Epithelial cell of prostate (primary cell): ENCODE measurements around the gene RNF187.
"Not testable (repeated sequence)": the region's sequence is repeated elsewhere in the genome, so short reads cannot be mapped to it uniquely, and the experiment has no call there.

Experiments used
- DNase-seq: peaks from one replicate; pipeline ENCODE4 v3.0.0-alpha.2; 2011; ENCODE audit warnings: low read depth, low spot score
- H3K27ac ChIP-seq: fragments of 450-650 bp; 2 replicates; pipeline ENCODE4 v1.5.1; 2017; ENCODE audit warnings: mild to moderate bottlenecking

The RNF187 gene

DNA sequence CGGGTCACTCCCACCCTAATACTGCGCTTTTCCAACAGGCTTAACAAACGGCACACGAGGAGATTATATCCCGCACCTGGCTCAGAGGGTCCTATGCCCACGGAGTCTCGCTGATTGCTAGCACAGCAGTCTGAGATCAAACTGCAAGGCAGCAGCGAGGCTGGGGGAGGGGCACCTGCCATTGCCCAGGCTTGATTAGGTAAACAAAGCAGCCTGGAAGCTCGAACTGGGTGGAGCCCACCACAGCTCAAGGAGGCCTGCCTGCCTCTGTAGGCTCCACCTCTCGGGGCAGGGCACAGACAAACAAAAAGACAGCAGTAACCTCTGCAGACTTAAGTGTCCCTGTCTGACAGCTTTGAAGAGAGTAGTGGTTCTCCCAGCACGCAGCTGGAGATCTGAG is 18.8 kb downstream of the RNF187 start:
- DNase-seq, H3K27ac ChIP-seq: not testable (repeated sequence)

- H3K27ac ChIP-seq, result no peak overlapping the region
- DNase-seq, result no peak
Measured at GRCh38 chr1:228507961-228508652, 20.9 kb downstream of the RNF187 start.

DNA sequence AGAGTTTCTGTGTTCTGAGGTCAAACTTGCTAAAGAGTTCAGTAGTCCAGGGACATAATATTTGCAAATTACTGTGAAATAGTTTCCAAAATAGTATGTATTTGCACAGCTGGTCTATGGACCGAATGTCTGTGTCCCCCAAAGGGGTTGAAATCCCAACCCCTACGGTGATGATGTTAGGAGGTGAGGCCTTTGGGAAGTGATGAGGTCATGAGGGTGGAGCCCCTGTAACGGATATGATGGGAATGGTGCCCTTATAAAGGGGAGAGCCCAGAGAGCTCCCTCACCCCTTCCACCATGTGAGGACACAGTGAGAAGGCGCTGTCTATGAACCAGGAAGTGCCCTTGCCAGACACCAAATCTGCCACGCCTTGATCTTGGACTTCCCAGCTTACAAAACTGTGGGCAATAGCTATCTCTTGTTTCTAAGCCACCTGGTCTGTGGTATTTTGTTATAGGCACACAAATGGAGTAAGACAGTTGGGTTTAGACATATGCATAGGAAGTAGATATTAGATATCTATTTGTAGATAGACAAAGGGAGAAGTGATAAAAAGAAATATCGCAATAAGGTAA is 21.7 kb downstream of the RNF187 start:
- DNase-seq, result no peak
- H3K27ac ChIP-seq, result no peak overlapping the region

DNA sequence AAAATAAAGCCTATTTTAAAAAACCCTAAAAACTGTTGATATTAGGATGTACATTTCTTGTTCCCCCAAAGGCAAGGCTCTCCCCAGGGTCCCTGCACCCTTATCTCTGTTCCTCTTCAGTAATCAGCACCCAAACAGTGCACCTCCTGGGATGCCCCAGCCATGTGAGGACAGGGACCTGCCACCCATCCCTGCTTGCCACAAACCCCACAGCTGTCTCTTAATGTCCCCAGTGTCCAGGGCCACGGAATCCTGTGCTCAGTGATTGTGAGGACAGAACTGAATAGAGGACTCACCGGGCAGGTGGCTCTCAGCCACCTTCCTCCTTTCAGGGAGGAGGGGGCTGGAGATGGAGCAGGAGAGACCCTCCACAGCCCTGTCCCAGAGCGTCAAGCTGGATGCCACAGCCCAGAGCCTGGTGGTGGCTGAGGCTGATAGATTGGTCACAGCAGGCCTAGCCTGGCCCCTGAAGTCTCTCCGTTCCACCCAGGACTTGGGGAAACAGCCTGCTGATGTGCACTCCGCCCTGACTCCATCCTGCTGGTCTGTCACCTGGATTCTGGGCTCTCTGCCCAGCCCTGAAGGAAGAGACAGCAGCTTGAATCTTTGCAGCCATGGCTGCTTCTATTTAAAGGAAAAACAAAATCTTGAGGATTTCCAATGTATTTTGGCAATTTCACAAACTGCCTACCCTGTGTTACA is 23.1 kb downstream of the RNF187 start:
- DNase-seq, result no peak

DNA sequence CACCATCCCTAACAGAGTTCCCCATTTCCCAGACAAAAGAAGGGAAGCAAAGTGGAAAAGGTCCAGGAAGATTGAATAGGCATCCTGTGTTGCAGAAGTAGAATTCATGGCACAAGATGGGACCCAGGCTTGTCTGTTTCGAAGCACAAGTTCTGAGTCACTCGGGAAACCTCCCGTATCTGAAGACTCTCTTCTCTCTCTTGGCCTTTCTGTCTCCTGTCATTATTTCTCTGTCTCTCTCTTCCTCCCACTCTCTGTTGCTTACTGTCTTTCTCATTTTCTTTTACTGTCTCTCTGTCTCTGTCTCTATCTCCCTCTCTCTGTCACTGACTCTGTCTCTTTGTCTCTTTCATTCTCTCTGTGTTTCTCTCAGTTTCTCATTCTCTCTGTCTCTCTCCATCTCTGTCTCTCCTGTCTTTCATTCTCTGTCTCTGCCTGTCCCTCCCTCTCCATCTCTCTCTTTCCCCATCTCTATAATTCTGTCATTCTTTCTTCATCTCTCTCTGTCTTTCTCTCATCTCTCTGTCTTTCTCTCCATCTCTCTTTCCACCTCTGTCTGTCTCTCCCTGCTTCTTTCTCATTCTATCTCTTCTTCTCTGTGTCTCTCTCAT is 23.7 kb downstream of the RNF187 start:
- no peak overlapping the region for H3K27ac ChIP-seq
- DNase-seq, result no peak

More for the DNA sequence above, 23.1 kb downstream of the RNF187 start:
- no peak overlapping the region for H3K27ac ChIP-seq

DNA sequence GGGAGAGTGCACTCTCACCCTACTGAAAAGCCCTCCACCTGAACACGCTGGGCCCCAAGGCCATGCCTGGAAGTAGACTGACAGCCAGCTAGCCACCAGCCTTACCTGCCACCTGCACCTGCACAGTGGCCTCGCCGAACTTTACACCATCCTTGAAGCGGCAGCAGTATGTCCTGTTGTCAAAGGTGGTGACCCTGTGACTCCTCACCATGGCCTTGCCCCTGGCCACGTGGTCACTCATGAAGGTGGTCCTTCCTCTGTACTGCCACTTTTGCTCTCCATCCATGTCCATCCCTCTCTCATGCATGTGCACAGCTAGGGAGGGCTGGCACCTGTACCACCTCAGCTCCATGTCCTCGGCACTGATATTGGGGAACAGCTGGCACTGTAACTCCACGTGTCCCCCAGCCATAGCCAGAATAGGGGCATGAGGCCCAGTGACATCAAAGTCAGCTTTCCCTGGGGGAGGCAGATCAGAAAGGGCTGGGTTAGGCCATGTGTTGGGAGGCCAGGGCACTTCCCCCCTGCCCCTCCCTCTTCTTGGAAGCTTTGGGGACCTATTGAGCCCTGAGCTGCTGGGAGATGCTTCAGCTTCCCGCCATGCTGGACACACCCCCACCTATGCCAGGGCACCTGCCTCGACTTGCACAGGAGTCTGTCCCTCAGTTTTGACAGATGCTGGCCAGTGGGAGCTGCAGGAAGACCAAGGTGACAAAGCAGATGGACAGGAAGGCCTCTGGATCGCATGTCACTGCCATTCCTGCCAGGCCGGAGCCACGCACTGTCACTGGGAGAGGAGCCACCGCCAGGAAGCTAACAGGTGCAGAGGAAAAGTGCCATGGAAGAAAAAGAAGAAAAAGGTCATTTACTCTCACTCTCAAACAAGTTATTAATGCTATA is 24.6 kb downstream of the RNF187 start:
- no peak overlapping the region for H3K27ac ChIP-seq
- DNase-seq, result no peak

DNA sequence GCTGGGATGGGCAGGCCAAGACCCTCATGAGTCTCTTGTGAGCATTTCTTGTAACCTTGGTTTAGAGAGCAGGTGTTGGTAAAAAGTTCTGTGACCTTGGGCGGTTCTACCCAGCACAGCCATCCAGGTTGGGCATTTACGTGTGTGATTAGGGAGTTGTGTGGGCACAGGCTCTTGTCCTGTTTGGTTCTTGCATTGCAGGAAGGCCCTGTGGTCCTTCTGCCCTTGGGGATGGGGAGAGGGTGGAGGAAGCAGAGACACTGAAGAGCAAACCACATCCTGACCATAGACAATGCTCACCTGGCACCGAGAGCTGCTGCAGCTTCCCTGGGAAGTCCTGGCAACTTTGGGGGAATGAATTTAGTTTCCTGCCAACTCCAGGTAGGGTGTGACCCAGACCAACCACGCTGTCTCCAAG is 25.6 kb downstream of the RNF187 start:
- H3K27ac ChIP-seq, result no peak overlapping the region
- no peak for DNase-seq

DNA sequence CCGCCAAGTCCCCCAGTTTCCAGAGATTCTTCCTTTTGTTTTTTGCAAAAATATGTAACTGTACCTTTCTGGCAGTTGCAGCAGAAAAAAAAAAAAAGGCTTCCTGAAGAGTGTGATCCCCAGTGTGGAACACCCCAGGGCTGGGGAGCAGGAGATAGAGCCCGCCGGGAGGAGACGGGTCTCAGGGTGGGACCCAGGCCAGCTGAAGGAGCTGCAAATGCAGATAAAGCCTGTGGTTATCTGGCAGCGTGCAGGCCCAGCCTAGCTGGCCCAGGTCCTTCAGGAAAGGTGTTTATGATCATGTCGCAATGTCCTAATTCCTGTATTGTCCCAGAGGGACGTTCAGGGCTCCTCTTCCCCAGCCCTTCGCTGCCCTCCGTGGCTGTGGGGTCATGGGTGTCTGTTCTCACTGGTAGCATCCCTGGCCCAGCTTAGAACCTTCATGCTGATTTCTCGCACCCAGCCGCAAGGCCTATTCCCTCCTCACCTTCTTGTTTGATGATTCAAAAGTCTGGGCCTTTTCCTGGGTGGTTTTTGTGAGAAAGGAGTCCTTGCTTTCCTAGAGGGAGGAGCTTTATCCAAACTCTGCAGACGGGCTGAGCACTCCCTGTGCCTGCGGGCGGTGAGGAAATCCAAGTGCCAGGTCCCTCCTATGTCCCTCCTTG is 26.2 kb downstream of the RNF187 start:
- H3K27ac ChIP-seq, result no peak overlapping the region
- DNase-seq, result no peak

- H3K27ac ChIP-seq, result no peak overlapping the region
- no peak for DNase-seq
Measured at GRCh38 chr1:228514421-228514820, 27.2 kb downstream of the RNF187 start.

- no peak for DNase-seq
Measured at GRCh38 chr1:228515200-228515834, 28.1 kb downstream of the RNF187 start.

DNA sequence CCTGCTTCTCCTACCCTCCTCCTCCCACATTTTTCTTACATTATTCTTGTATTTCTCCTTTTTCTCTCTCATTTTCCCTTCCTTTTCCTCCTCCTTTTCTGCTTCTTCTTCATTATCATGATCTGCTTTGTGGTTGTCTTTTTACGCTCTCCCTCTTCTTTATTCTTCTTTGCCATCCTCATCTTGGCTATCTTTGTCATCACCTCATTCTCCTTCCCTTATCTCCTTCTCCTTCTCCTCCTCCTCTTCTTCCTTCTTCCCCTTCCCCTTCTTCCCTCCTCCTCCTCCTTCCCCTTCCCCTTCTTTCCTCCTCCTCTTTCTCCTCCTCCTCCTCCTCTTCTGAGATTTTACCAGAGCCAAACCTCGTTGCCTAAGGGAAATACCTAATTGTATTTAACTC is 30.5 kb downstream of the RNF187 start:
- no peak overlapping the region for H3K27ac ChIP-seq
- no peak for DNase-seq

More at GRCh38 chr1:228515200-228515834, 28.1 kb downstream of the RNF187 start:
- no peak overlapping the region for H3K27ac ChIP-seq

GRCh38 chr1:228527596-228527995 is 40.4 kb downstream of the RNF187 start:
- no peak overlapping the region for H3K27ac ChIP-seq
- DNase-seq, result no peak

- no peak for DNase-seq
- no peak overlapping the region for H3K27ac ChIP-seq
Measured at GRCh38 chr1:228528612-228529011, 41.4 kb downstream of the RNF187 start.

DNA sequence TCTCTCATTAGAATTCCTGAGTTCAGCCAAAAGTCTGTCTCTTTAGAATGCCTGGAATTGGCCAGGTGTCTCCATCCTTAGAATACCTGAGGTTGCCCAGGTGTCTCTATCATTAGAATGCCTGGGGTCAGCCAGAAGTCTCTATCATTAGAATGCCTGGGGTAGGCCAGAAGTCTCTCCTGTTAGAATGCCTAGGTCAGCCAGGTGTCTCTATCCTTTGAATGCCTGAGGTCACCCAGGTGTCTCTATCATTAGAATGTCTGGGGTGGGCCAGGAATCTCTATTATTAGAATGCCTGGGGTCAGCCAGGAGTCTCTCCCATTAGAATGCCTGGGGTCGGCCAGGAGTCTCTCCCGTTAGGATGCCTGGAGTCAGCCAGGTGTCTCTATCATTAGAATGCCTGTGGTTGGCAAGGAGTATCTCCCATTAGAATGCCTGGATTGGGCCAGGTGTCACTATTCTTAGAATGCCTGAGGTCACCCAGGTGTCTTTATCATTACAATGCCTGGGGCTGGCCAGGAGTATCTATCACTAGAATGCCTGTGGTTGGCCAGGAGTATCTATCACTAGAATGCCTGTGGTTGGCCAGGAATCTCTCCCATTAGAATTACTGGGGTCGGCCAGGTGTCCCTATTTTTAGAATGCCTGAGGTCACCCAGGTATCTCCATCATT is 43.0 kb downstream of the RNF187 start:
- DNase-seq, result no peak
- H3K27ac ChIP-seq, result no peak overlapping the region

DNA sequence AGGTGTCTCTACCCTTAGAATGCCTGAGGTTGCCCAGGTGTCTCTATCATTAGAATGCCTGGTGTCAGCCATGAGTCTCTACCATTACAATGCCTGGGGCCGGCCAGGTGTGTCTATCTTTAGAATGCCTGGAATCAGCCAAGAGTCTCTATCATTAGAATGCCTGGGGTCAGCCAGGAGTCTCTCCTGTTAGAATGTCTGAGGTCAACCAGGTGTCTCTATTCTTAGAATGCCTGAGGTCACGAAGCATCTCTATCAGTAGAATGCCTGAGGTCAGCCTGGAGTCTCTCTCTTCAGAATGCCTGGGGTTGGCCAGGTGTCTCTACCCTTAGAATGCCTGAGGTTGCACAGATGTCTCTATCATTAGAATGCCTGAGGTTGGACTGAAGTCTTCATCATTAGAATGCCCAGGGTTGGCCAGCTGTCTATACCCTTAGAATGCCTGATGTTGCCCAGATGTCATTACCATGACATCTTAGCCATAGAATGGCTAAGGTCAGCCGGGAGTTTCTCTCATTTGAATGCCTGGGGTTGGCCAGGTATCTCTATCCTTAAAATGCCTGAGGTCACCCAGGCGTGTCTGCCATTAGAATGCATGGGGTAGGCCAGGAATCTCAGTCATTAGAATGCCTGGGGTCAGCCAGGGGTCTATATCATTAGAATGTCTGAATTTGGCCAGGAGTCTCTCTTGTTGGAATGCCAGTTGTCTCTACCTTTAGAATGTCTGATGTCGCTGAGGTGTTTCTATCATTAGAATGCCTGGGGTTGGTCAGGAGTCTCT is 44.0 kb downstream of the RNF187 start:
- no peak overlapping the region for H3K27ac ChIP-seq
- DNase-seq, result no peak

DNA sequence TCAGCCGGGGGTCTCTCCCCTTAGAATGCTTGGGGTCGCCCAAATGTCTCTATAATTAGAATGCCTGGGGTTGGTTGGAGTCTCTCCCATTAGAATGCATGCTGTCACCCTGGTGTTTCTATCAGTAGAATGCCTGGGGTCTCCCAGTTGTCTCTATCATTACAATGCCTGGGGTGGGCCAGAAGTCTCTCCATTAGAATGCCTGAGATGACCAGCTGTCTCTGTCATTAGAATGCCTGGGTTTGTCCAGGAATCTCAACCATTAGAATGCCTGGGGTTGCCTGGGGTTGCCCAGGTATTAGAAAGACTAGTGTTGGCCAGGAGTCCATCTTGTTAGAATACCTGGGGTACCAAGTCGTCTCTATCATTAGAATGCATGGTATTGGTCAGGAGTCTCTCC is 51.6 kb downstream of the RNF187 start:
- H3K27ac ChIP-seq, result no peak overlapping the region
- DNase-seq, result no peak

DNA sequence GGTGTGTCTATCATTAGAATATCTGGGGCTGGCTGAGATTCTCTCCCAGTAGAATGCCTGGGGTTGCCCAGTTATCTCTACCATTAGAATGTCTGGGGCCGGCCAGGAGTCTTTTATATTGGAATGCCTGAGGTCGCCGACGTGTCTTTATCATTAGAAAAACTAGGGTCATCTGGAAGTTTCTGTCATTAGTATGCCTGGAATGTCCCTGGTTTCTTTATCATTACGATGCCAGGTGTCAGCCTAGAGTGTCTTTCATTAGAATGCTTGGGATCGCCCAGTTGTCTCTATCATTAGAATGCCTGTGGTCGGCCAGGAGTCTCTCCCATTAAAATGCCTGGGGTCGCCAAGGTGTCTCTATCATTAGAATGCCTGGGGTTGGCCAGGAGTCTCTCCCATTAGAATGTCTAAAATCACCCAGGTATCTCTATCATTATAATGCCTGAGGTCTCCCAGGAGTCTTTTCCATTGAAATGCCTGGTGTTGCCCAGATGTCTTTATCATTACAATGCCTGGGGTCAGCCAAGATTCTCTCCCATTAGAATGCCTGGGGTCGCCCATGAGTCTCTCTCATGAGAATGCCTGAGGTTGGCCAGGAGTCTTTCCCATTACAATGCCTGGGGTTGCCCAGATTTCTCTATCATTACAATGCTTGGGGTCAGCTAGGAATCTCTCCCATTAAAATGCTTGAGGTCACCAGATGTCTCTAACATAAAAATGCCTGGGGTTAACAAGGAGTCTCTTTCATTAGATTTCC is 53.2 kb downstream of the RNF187 start:
- no peak for DNase-seq
- H3K27ac ChIP-seq, result no peak overlapping the region
